Fibroblast of the aortic adventitia (primary cell): ENCODE data around the gene IRF5. TPM values are rescaled to one million over a fixed set of nuclear protein-coding genes. Genes with fewer than 3 reads are reported as not detected.

Experiments
- DNase-seq: peaks from one replicate; pipeline ENCODE4 v3.0.0-alpha.2; 2010; ENCODE audit warnings: low read depth
- H3K4me3 ChIP-seq: 2 replicates; pipeline ENCODE4 v1.5.1; 2011; ENCODE audit warnings: low read depth, mild to moderate bottlenecking, control low read depth, low read length, moderate library complexity
- total RNA-seq: library from RNA; depleted of rRNA; stranded (reverse); fragments of >200 nt; gene quantifications from 2 replicates; pipeline ENCODE4 v1.2.3, GENCODE V29; 2012; ENCODE audit warnings: low replicate concordance
- TF ChIP-seq, protein P1 (sequence below): IDR thresholded peaks from 2 replicates; pipeline ENCODE4 v1.5.1; 2011; ENCODE audit warnings: mild to moderate bottlenecking, low read length, control low read depth, inconsistent platforms; ENCODE audit not compliant: insufficient read depth

IRF5 gene
- total RNA-seq, 1 donor: not detected

DNA sequence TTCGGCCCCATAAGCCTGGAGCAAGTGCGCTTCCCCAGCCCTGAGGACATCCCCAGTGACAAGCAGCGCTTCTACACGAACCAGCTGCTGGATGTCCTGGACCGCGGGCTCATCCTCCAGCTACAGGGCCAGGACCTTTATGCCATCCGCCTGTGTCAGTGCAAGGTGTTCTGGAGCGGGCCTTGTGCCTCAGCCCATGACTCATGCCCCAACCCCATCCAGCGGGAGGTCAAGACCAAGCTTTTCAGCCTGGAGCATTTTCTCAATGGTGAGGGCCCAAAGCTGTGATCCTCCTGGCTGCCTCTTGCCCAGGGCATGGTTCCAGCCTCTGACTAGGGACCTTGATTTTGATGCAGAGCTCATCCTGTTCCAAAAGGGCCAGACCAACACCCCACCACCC is 10.1 kb downstream of the IRF5 start:
- no peak for DNase-seq
- TF ChIP-seq, protein P1, sequence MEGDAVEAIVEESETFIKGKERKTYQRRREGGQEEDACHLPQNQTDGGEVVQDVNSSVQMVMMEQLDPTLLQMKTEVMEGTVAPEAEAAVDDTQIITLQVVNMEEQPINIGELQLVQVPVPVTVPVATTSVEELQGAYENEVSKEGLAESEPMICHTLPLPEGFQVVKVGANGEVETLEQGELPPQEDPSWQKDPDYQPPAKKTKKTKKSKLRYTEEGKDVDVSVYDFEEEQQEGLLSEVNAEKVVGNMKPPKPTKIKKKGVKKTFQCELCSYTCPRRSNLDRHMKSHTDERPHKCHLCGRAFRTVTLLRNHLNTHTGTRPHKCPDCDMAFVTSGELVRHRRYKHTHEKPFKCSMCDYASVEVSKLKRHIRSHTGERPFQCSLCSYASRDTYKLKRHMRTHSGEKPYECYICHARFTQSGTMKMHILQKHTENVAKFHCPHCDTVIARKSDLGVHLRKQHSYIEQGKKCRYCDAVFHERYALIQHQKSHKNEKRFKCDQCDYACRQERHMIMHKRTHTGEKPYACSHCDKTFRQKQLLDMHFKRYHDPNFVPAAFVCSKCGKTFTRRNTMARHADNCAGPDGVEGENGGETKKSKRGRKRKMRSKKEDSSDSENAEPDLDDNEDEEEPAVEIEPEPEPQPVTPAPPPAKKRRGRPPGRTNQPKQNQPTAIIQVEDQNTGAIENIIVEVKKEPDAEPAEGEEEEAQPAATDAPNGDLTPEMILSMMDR: no peak
- no peak overlapping the region for H3K4me3 ChIP-seq

DNA sequence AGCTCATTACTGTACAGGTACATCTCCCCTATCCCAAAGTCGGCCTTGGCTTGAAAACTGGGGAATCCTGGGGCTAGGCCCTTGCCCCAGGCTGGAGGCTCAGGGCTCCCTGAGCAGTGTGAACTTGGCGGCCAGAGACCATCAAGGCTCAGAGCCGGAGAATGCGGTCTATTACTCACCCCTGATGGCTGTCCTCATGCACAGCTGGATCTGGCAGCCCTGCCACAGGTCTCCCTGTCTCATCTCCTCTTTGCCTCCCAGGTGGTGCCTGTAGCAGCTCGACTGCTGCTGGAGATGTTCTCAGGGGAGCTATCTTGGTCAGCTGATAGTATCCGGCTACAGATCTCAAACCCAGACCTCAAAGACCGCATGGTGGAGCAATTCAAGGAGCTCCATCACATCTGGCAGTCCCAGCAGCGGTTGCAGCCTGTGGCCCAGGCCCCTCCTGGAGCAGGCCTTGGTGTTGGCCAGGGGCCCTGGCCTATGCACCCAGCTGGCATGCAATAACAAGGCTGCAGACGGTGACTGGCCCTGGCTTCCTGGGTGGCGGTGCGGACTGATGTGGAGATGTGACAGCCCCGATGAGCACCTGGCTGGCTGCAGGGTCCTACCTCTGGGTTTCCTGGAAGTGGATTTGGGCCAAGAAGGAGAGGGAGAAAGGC is 10.7 kb downstream of the IRF5 start:
- DNase-seq: peak; percentile 5
- TF ChIP-seq, protein P1: no peak
- no peak overlapping the region for H3K4me3 ChIP-seq

DNA sequence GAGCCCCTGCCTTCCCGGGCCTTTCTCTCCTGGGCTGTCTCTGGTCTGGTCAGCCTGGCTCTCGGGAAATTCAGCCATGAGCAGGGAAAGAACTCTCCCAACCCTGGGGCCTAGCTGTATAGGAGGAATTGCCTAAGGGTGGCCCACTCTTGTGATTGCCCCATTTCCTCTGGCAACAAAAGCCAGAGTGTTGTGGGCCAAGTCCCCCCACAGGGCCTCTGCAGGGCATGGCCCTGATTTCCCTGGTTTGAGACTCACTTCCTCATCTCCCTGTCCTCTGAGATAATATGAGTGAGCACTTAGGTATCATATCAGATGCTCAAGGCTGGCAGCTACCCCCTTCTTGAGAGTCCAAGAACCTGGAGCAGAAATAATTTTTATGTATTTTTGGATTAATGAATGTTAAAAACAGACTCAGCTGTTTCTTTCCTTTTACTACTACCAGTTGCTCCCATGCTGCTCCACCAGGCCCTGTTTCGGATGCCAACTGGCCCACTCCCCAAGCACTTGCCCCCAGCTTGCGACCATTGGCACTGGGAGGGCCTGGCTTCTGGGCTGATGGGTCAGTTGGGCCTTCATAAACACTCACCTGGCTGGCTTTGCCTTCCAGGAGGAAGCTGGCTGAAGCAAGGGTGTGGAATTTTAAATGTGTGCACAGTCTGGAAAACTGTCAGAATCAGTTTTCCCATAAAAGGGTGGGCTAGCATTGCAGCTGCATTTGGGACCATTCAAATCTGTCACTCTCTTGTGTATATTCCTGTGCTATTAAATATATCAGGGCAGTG is 11.4 kb downstream of the IRF5 start:
- H3K4me3 ChIP-seq: no peak overlapping the region
- peak; percentile 16 for DNase-seq
- TF ChIP-seq, protein P1: no peak

DNA sequence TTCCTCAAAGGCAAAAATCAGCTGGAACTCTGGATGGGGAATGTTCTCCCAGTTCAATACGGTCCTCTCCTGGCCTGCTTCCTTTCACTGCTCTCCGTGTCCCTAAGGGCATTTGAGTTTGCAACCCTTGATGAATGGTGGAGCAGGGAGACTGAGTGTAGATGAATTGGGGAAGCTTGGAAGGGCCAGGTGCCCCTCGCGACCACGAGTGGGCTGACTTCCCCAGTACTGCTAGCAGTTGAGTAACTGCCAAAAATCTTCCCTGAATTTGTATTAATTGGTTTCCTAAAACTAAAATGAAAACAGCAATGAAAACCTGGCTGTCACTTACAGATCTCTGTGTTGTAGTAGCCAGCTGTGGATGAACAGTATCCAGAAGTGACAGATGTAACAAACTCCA is 13.6 kb downstream of the IRF5 start:
- no peak overlapping the region for H3K4me3 ChIP-seq
- TF ChIP-seq, protein P1: no peak
- DNase-seq: no peak

DNA sequence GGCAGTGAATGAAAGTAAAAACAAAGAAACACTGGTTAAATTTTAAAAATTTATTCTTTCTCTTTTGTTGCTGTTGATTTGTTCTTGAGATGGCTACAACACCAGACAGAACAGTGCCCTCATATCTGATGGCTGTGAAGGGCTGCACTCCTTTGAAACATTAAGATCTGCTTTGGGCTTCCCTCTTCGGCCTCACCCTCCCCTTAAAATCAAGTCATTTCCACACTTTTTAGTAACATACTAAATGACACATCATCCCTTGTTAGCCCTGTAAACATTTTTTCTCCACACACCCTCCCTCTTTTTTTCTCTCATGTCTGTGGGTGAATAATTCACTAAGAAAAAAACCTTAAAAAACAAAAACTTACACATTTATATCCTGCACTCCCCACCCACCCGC is 16.4 kb downstream of the IRF5 start:
- TF ChIP-seq, protein P1: no peak
- no peak for DNase-seq
- no peak overlapping the region for H3K4me3 ChIP-seq

DNA sequence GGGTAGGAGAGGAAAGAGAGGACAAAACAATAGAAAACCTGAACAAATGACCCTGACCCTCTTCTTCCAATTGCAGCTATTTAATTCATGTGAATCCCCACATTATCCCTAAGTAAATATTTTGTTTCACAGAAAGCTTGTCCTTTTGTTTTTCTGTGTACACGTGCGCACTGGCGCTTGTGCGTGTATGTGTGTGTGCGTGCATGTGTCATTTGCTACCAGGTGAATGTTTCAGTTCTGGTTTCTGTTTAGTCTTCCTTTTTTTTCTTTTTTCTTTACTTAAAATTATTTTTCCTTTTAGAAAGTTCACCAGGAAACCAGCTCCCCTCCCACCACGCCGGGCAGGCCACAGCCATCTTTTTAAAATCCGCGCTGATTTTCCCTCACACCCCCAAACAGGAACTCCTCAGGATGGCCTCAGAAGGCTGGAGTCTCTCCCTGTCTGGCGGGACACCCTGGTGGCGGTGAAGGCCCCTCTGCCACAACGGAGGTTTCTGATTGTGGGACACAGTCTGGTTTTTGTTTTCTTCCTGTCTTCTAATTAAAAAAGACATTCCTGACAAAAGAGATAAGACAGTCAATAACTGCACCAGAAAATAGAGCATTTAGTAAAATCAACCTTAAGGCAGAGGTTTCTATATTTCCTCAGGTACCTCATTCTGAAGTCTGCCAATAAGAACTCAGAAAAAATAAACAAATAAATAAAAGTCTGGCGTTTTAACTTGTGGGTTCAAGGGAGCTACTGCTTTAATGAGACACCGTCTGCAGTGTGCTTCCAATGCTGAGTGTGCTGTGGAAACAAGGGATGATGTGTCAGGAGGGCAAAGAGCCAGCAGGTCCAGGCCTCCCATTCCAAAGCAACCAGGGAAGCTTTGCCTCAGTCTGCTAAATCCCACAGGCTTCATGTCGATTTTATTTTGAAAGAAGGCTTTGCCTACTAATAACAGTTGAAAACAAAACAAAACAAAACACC is 17.4 kb downstream of the IRF5 start:
- TF ChIP-seq, protein P1: no peak
- DNase-seq: peak; percentile 78
- H3K4me3 ChIP-seq: no peak overlapping the region
